Measurements from ENCODE around the gene CDK14.

The CDK14 gene

GRCh38 chr7:90910136-90910535 is 314.0 kb downstream of the CDK14 start:
- Mint-ChIP-seq H3K27ac (no peak overlapping the region), H3K4me3 (no peak overlapping the region), H3K27me3 (ENCODE audit: low read depth) (no peaks in the 10 kb centered on the region), H3K36me3 (ENCODE audit: low read depth) (peaks cover 8% of the 10 kb centered on the region), H3K9me3 (no peaks in the 10 kb centered on the region), H3K4me1 (no peaks in the 10 kb centered on the region)
- no peak for TF ChIP-seq CTCF (IDR thresholded peaks at IDR 0.05; ENCODE audit: unreplicated experiment in 3 of 3)

GRCh38 chr7:90916319-90916718 is 320.2 kb downstream of the CDK14 start:
- H3K4me3 Mint-ChIP-seq: no peak overlapping the region
- no peaks in the 10 kb centered on the region for H3K27me3 Mint-ChIP-seq (ENCODE audit: low read depth)
- peaks cover 11% of the 10 kb centered on the region for H3K36me3 Mint-ChIP-seq (ENCODE audit: low read depth)
- no peaks in the 10 kb centered on the region for H3K9me3 Mint-ChIP-seq
- H3K27ac Mint-ChIP-seq: no peak overlapping the region
- TF ChIP-seq CTCF (IDR thresholded peaks at IDR 0.05; ENCODE audit: unreplicated experiment in 3 of 3): no peak
- no peaks in the 10 kb centered on the region for H3K4me1 Mint-ChIP-seq

GRCh38 chr7:90917539-90917938 is 321.4 kb downstream of the CDK14 start:
- Mint-ChIP-seq H3K9me3 (no peaks in the 10 kb centered on the region), H3K27me3 (ENCODE audit: low read depth) (no peaks in the 10 kb centered on the region), H3K4me1 (no peaks in the 10 kb centered on the region), H3K4me3 (no peak overlapping the region), H3K36me3 (ENCODE audit: low read depth) (peaks cover 9% of the 10 kb centered on the region), H3K27ac (no peak overlapping the region)
- no peak for TF ChIP-seq CTCF (IDR thresholded peaks at IDR 0.05; ENCODE audit: unreplicated experiment in 3 of 3)

- Mint-ChIP-seq H3K4me3 (no peak overlapping the region), H3K9me3 (no peaks in the 10 kb centered on the region), H3K36me3 (ENCODE audit: low read depth) (peaks cover 8% of the 10 kb centered on the region)
These were observed 322.2 kb downstream of the CDK14 start for GRCh38 chr7:90918303-90918702.

GRCh38 chr7:90919816-90920215 is 323.7 kb downstream of the CDK14 start:
- no peak for TF ChIP-seq CTCF (IDR thresholded peaks at IDR 0.05; ENCODE audit: unreplicated experiment in 3 of 3)
- Mint-ChIP-seq H3K27me3 (ENCODE audit: low read depth) (no peaks in the 10 kb centered on the region), H3K9me3 (no peaks in the 10 kb centered on the region), H3K4me1 (no peaks in the 10 kb centered on the region), H3K27ac (no peak overlapping the region), H3K4me3 (no peak overlapping the region), H3K36me3 (ENCODE audit: low read depth) (peaks cover 4% of the 10 kb centered on the region)

More at GRCh38 chr7:90918303-90918702, 322.2 kb downstream of the CDK14 start:
- H3K27ac Mint-ChIP-seq: no peak overlapping the region
- no peaks in the 10 kb centered on the region for H3K27me3 Mint-ChIP-seq (ENCODE audit: low read depth)
- TF ChIP-seq CTCF (IDR thresholded peaks at IDR 0.05; ENCODE audit: unreplicated experiment in 3 of 3): no peak
- no peaks in the 10 kb centered on the region for H3K4me1 Mint-ChIP-seq

- no peaks in the 10 kb centered on the region for H3K9me3 Mint-ChIP-seq
- H3K27me3 Mint-ChIP-seq (ENCODE audit: low read depth): no peaks in the 10 kb centered on the region
- H3K27ac Mint-ChIP-seq: no peak overlapping the region
These were observed 324.2 kb downstream of the CDK14 start for GRCh38 chr7:90920336-90920735.

More at GRCh38 chr7:90920336-90920735, 324.2 kb downstream of the CDK14 start:
- H3K36me3 Mint-ChIP-seq (ENCODE audit: low read depth): peaks cover 4% of the 10 kb centered on the region
- H3K4me1 Mint-ChIP-seq: no peaks in the 10 kb centered on the region
- no peak overlapping the region for H3K4me3 Mint-ChIP-seq
- TF ChIP-seq CTCF (IDR thresholded peaks at IDR 0.05; ENCODE audit: unreplicated experiment in 3 of 3): no peak

All from nephron (organoid).